ENCODE measurements around the gene MYH9. TPM values are rescaled to one million over a fixed set of nuclear protein-coding genes. Genes with fewer than 3 reads are reported as not detected.

Gene MYH9
- total and polyA plus RNA-seq, 2 experiments from 2014 or later = 58.4 to 233 TPM

DNA sequence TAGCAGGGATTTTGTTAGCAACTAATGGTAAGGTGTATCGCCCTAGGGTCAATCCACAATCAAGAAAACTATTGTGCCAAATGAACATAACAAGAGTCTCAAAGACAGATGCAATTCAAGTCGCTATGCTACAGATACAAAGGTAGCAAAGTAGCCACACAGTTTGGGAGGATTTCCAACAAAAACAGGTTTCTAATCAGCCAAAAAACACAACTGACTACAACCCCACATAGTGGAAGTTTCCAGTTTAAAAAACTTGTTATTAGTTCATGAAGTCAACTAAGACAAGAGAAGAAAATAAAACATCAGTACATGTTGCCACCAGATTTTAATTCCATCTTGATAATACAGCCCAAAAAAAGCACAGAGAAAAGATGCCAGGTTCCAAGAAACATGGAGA is 38.0 kb downstream of the MYH9 start:
- Histone ChIP-seq H3K27ac (ENCODE audit: low read depth) (peak overlapping the region; percentile 79), H4K20me1 (replicated peaks; ENCODE audit: insufficient read depth) (peaks cover 37% of the 10 kb centered on the region), H3K4me3 (no peak overlapping the region), H2AFZ (no peak overlapping the region), H3K9me2 (ENCODE audit: insufficient read depth) (no peaks in the 10 kb centered on the region), H3K4me1 (ENCODE audit: insufficient read depth) (peaks cover 33% of the 10 kb centered on the region), H3K4me2 (no peak overlapping the region), H3K79me2 (replicated peaks; ENCODE audit: insufficient read depth) (peaks cover 91% of the 10 kb centered on the region), H3F3A (replicated peaks; ENCODE audit: low read depth) (0 out of 2 replicates have a peak, but pooled peaks cover 2% of the 10 kb centered on the region), H3K36me3 (ENCODE audit: insufficient read depth) (peaks cover 10% of the 10 kb centered on the region; the same call in 1 of the 2 replicates), H3K27me3 (ENCODE audit: insufficient read depth) (no peaks in the 10 kb centered on the region)
- peaks cover 31% of the 10 kb centered on the region for H3K4me1 Mint-ChIP-seq
- no peak overlapping the region for H3K4me3 Mint-ChIP-seq
- no peak overlapping the region; the same call in 1 of the 2 replicates for H3K27ac Mint-ChIP-seq
- H3K27me3 Mint-ChIP-seq (ENCODE audit: insufficient read depth, low read depth, poor library complexity) = peaks cover 8% of the 10 kb centered on the region
- DNase-seq (ENCODE audit: low spot score) (no peak), ATAC-seq (no peak)
- H3K36me3 Mint-ChIP-seq (ENCODE audit: low read depth) = peaks cover 18% of the 10 kb centered on the region
- TF ChIP-seq ZNF331 (CRISPR knock-in tag; IDR thresholded peaks at IDR 0.05; ENCODE audit: low read depth) (no peak), NANOG (IDR thresholded peaks at IDR 0.05; ENCODE audit: borderline replicate concordance) (no peak), STAT1 (IDR thresholded peaks at IDR 0.05; ENCODE audit: unreplicated experiment) (no peak), EZH2phosphoT487 (IDR thresholded peaks at IDR 0.05; ENCODE audit: unreplicated experiment) (no peak), ZNF114 (CRISPR knock-in tag; IDR thresholded peaks at IDR 0.05) (no peak), POLR2AphosphoS5 (IDR thresholded peaks at IDR 0.05; ENCODE audit: low read depth) (no peak), CREB1 (CRISPR knock-in tag; IDR thresholded peaks at IDR 0.05; ENCODE audit: low read depth) (no peak)
- TF ChIP-seq, protein P1, sequence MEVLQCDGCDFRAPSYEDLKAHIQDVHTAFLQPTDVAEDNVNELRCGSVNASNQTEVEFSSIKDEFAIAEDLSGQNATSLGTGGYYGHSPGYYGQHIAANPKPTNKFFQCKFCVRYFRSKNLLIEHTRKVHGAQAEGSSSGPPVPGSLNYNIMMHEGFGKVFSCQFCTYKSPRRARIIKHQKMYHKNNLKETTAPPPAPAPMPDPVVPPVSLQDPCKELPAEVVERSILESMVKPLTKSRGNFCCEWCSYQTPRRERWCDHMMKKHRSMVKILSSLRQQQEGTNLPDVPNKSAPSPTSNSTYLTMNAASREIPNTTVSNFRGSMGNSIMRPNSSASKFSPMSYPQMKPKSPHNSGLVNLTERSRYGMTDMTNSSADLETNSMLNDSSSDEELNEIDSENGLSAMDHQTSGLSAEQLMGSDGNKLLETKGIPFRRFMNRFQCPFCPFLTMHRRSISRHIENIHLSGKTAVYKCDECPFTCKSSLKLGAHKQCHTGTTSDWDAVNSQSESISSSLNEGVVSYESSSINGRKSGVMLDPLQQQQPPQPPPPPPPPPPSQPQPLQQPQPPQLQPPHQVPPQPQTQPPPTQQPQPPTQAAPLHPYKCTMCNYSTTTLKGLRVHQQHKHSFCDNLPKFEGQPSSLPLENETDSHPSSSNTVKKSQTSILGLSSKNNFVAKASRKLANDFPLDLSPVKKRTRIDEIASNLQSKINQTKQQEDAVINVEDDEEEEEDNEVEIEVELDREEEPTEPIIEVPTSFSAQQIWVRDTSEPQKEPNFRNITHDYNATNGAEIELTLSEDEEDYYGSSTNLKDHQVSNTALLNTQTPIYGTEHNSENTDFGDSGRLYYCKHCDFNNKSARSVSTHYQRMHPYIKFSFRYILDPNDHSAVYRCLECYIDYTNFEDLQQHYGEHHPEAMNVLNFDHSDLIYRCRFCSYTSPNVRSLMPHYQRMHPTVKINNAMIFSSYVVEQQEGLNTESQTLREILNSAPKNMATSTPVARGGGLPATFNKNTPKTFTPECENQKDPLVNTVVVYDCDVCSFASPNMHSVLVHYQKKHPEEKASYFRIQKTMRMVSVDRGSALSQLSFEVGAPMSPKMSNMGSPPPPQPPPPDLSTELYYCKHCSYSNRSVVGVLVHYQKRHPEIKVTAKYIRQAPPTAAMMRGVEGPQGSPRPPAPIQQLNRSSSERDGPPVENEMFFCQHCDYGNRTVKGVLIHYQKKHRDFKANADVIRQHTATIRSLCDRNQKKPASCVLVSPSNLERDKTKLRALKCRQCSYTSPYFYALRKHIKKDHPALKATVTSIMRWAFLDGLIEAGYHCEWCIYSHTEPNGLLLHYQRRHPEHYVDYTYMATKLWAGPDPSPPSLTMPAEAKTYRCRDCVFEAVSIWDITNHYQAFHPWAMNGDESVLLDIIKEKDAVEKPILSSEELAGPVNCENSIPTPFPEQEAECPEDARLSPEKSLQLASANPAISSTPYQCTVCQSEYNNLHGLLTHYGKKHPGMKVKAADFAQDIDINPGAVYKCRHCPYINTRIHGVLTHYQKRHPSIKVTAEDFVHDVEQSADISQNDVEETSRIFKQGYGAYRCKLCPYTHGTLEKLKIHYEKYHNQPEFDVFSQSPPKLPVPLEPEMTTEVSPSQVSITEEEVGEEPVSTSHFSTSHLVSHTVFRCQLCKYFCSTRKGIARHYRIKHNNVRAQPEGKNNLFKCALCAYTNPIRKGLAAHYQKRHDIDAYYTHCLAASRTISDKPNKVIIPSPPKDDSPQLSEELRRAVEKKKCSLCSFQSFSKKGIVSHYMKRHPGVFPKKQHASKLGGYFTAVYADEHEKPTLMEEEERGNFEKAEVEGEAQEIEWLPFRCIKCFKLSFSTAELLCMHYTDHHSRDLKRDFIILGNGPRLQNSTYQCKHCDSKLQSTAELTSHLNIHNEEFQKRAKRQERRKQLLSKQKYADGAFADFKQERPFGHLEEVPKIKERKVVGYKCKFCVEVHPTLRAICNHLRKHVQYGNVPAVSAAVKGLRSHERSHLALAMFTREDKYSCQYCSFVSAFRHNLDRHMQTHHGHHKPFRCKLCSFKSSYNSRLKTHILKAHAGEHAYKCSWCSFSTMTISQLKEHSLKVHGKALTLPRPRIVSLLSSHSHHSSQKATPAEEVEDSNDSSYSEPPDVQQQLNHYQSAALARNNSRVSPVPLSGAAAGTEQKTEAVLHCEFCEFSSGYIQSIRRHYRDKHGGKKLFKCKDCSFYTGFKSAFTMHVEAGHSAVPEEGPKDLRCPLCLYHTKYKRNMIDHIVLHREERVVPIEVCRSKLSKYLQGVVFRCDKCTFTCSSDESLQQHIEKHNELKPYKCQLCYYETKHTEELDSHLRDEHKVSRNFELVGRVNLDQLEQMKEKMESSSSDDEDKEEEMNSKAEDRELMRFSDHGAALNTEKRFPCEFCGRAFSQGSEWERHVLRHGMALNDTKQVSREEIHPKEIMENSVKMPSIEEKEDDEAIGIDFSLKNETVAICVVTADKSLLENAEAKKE (CRISPR knock-in tag; IDR thresholded peaks at IDR 0.05) = no peak
- TF ChIP-seq, protein P2, sequence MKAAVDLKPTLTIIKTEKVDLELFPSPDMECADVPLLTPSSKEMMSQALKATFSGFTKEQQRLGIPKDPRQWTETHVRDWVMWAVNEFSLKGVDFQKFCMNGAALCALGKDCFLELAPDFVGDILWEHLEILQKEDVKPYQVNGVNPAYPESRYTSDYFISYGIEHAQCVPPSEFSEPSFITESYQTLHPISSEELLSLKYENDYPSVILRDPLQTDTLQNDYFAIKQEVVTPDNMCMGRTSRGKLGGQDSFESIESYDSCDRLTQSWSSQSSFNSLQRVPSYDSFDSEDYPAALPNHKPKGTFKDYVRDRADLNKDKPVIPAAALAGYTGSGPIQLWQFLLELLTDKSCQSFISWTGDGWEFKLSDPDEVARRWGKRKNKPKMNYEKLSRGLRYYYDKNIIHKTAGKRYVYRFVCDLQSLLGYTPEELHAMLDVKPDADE (IDR thresholded peaks at IDR 0.05) = no peak
- TF ChIP-seq, protein P3, sequence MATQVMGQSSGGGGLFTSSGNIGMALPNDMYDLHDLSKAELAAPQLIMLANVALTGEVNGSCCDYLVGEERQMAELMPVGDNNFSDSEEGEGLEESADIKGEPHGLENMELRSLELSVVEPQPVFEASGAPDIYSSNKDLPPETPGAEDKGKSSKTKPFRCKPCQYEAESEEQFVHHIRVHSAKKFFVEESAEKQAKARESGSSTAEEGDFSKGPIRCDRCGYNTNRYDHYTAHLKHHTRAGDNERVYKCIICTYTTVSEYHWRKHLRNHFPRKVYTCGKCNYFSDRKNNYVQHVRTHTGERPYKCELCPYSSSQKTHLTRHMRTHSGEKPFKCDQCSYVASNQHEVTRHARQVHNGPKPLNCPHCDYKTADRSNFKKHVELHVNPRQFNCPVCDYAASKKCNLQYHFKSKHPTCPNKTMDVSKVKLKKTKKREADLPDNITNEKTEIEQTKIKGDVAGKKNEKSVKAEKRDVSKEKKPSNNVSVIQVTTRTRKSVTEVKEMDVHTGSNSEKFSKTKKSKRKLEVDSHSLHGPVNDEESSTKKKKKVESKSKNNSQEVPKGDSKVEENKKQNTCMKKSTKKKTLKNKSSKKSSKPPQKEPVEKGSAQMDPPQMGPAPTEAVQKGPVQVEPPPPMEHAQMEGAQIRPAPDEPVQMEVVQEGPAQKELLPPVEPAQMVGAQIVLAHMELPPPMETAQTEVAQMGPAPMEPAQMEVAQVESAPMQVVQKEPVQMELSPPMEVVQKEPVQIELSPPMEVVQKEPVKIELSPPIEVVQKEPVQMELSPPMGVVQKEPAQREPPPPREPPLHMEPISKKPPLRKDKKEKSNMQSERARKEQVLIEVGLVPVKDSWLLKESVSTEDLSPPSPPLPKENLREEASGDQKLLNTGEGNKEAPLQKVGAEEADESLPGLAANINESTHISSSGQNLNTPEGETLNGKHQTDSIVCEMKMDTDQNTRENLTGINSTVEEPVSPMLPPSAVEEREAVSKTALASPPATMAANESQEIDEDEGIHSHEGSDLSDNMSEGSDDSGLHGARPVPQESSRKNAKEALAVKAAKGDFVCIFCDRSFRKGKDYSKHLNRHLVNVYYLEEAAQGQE (IDR thresholded peaks at IDR 0.05; ENCODE audit: unreplicated experiment) = no peak
- TF ChIP-seq, protein P4, sequence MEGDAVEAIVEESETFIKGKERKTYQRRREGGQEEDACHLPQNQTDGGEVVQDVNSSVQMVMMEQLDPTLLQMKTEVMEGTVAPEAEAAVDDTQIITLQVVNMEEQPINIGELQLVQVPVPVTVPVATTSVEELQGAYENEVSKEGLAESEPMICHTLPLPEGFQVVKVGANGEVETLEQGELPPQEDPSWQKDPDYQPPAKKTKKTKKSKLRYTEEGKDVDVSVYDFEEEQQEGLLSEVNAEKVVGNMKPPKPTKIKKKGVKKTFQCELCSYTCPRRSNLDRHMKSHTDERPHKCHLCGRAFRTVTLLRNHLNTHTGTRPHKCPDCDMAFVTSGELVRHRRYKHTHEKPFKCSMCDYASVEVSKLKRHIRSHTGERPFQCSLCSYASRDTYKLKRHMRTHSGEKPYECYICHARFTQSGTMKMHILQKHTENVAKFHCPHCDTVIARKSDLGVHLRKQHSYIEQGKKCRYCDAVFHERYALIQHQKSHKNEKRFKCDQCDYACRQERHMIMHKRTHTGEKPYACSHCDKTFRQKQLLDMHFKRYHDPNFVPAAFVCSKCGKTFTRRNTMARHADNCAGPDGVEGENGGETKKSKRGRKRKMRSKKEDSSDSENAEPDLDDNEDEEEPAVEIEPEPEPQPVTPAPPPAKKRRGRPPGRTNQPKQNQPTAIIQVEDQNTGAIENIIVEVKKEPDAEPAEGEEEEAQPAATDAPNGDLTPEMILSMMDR (conservative IDR thresholded peaks at IDR 0.05; ENCODE audit: low read depth in 2 of 2) = no peak
- no peaks in the 10 kb centered on the region for H3K9me3 Mint-ChIP-seq
